Measurements from ENCODE around the gene SEMA5A.

Gene SEMA5A

GRCh38 chr5:9375756-9376155 lies 170.1 kb downstream of the SEMA5A start:
- no peak for TF ChIP-seq CTCF (IDR thresholded peaks at IDR 0.05; ENCODE audit: low read depth, low read length)
- no peak for DNase-seq (ENCODE audit: low read depth, low spot score)
- no peak overlapping the region for H3K4me3 ChIP-seq (ENCODE audit: low read depth, low read length)
- in situ Hi-C loops (cut with HindIII; ENCODE audit: low sequenced_read_pairs), result no loop called here

- in situ Hi-C loops (cut with HindIII; ENCODE audit: low sequenced_read_pairs), result no loop called here
- TF ChIP-seq CTCF (IDR thresholded peaks at IDR 0.05; ENCODE audit: low read depth, low read length), result no peak
- H3K4me3 ChIP-seq (ENCODE audit: low read depth, low read length), result no peak overlapping the region
- DNase-seq (ENCODE audit: low read depth, low spot score), result no peak
Measured at GRCh38 chr5:9374025-9374424, 171.8 kb downstream of the SEMA5A start.

GRCh38 chr5:9373571-9373970 lies 172.3 kb downstream of the SEMA5A start:
- peak; percentile 47 for DNase-seq (ENCODE audit: low read depth, low spot score)
- in situ Hi-C loops (cut with HindIII; ENCODE audit: low sequenced_read_pairs), result no loop called here
- H3K4me3 ChIP-seq (ENCODE audit: low read depth, low read length), result no peak overlapping the region
- TF ChIP-seq CTCF (IDR thresholded peaks at IDR 0.05; ENCODE audit: low read depth, low read length), result no peak

- DNase-seq (ENCODE audit: low read depth, low spot score), result no peak
- no peak for TF ChIP-seq CTCF (IDR thresholded peaks at IDR 0.05; ENCODE audit: low read depth, low read length)
Measured at GRCh38 chr5:9370256-9370655, 175.6 kb downstream of the SEMA5A start.

GRCh38 chr5:9365512-9365911 lies 180.4 kb downstream of the SEMA5A start:
- in situ Hi-C loops (cut with HindIII; ENCODE audit: low sequenced_read_pairs), result no loop called here
- TF ChIP-seq CTCF (IDR thresholded peaks at IDR 0.05; ENCODE audit: low read depth, low read length), result no peak
- H3K4me3 ChIP-seq (ENCODE audit: low read depth, low read length), result no peak overlapping the region
- no peak for DNase-seq (ENCODE audit: low read depth, low spot score)

More at GRCh38 chr5:9370256-9370655, 175.6 kb downstream of the SEMA5A start:
- no peak overlapping the region for H3K4me3 ChIP-seq (ENCODE audit: low read depth, low read length)
- in situ Hi-C loops (cut with HindIII; ENCODE audit: low sequenced_read_pairs), result no loop called here

- H3K4me3 ChIP-seq (ENCODE audit: low read depth, low read length), result no peak overlapping the region
- in situ Hi-C loops (cut with HindIII; ENCODE audit: low sequenced_read_pairs), result no loop called here
- no peak for TF ChIP-seq CTCF (IDR thresholded peaks at IDR 0.05; ENCODE audit: low read depth, low read length)
Measured at GRCh38 chr5:9363449-9363848, 182.4 kb downstream of the SEMA5A start.

GRCh38 chr5:9363026-9363425 lies 182.8 kb downstream of the SEMA5A start:
- TF ChIP-seq CTCF (IDR thresholded peaks at IDR 0.05; ENCODE audit: low read depth, low read length), result no peak
- in situ Hi-C loops (cut with HindIII; ENCODE audit: low sequenced_read_pairs), result no loop called here
- no peak overlapping the region for H3K4me3 ChIP-seq (ENCODE audit: low read depth, low read length)
- DNase-seq (ENCODE audit: low read depth, low spot score), result peak; percentile 20

More at GRCh38 chr5:9363449-9363848, 182.4 kb downstream of the SEMA5A start:
- no peak for DNase-seq (ENCODE audit: low read depth, low spot score)
